Measurements from ENCODE around the gene TATDN3. TPM values are rescaled to one million over a fixed set of nuclear protein-coding genes. Genes with fewer than 3 reads are reported as not detected.
A peak's percentile ranks its signal among the peaks of the same experiment; 100 is the strongest.

The TATDN3 gene
- 30.3 and 31.4 TPM in 2 replicates for total RNA-seq

GRCh38 chr1:212791676-212792395, at the start of gene TATDN3, which contains the start of gene NSL1:
Gene TATDN3, plus strand, starts transcription at chr1:212791894. Its CDS starts 28 bp downstream, at chr1:212791922.
Gene NSL1, minus strand, starts transcription at chr1:212791777. Its CDS starts 14 bp downstream, at chr1:212791763.
- intact Hi-C loops (cut with micrococcal nuclease): loop anchor here (1.0 to 10.0 kb wide), 9 partner anchors 91 to 1530 kb away; partner anchors contain the start of genes ANGEL2, ATF3, DTL and INTS7
- ATAC-seq (ENCODE audit: low read depth): peak; percentile 73

GRCh38 chr1:212743901-212744475, 47.7 kb upstream of the TATDN3 start:
- Mint-ChIP-seq H3K36me3 (ENCODE audit: low read depth) (peaks cover 32% of the 10 kb centered on the region), H3K9me3 (peaks cover 2% of the 10 kb centered on the region), H3K27me3 (no peaks in the 10 kb centered on the region), H3K27ac (no peak overlapping the region), H3K4me1 (peaks cover 6% of the 10 kb centered on the region), H3K4me3 (no peak overlapping the region)
- no peak for TF ChIP-seq CTCF (IDR thresholded peaks at IDR 0.05)
- no peak for DNase-seq
- ChIA-PET POLR2A (interaction anchor here (0.6 to 0.8 kb wide), 2 partner anchors 48 to 119 kb away, joined by 3 read pairs; partner anchors contain the start of genes NSL1 and TATDN3), CTCF (interaction anchor here (0.9 to 1.7 kb wide), 2 partner anchors 37 to 288 kb away, joined by 4 read pairs; no protein-coding TSS in a partner anchor)
- intact Hi-C loops (cut with micrococcal nuclease): no loop called here
- ATAC-seq (ENCODE audit: low read depth): no peak

More at GRCh38 chr1:212791676-212792395, at the start of gene TATDN3, which contains the start of gene NSL1:
- H3K9me3 Mint-ChIP-seq: peaks cover 5% of the 10 kb centered on the region
- H3K36me3 Mint-ChIP-seq (ENCODE audit: low read depth): peaks cover 35% of the 10 kb centered on the region
- H3K4me1 Mint-ChIP-seq: peaks cover 60% of the 10 kb centered on the region
- ChIA-PET CTCF (interaction anchor here (0.7 to 1.1 kb wide), 3 partner anchors 121 to 756 kb away, joined by 3 to 4 read pairs (median 3); partner anchors contain the start of genes DTL and INTS7), POLR2A (interaction anchor here (0.6 to 3.9 kb wide), 32 partner anchors 10 to 1462 kb away, joined by 3 to 45 read pairs (median 4); partner anchors contain the start of genes ANGEL2, ATF3, BATF3 and FLVCR1)
- no peaks in the 10 kb centered on the region for H3K27me3 Mint-ChIP-seq
- peak within 1 kb of the TSS; percentile 98 for H3K27ac Mint-ChIP-seq
- no peak for TF ChIP-seq CTCF (IDR thresholded peaks at IDR 0.05)
- peak; percentile 98 for DNase-seq
- peak within 1 kb of the TSS; percentile 99 for H3K4me3 Mint-ChIP-seq

- POLR2A ChIA-PET: interaction anchor here (0.6 kb wide), 1 partner anchor 13 kb away, joined by 4 read pairs; no protein-coding TSS in a partner anchor
Observed at GRCh38 chr1:212745303-212745702, 46.4 kb upstream of the TATDN3 start.

GRCh38 chr1:212746546-212746945, 45.1 kb upstream of the TATDN3 start:
- Mint-ChIP-seq H3K9me3 (peaks cover 2% of the 10 kb centered on the region), H3K36me3 (ENCODE audit: low read depth) (peaks cover 23% of the 10 kb centered on the region), H3K4me1 (peaks cover 22% of the 10 kb centered on the region), H3K4me3 (no peak overlapping the region), H3K27ac (no peak overlapping the region), H3K27me3 (no peaks in the 10 kb centered on the region)
- ChIA-PET CTCF (interaction anchor here (1.0 to 2.1 kb wide), 3 partner anchors 81 to 270 kb away, joined by 3 to 5 read pairs (median 4); no protein-coding TSS in a partner anchor), POLR2A (interaction anchor here (0.6 kb wide), 2 partner anchors 16 to 261 kb away, joined by 4 to 5 read pairs; no protein-coding TSS in a partner anchor)
- no peak for ATAC-seq (ENCODE audit: low read depth)
- no peak for DNase-seq
- intact Hi-C loops (cut with micrococcal nuclease): no loop called here
- no peak for TF ChIP-seq CTCF (IDR thresholded peaks at IDR 0.05)

More at GRCh38 chr1:212745303-212745702, 46.4 kb upstream of the TATDN3 start:
- no peak for TF ChIP-seq CTCF (IDR thresholded peaks at IDR 0.05)
- intact Hi-C loops (cut with micrococcal nuclease): no loop called here
- no peak for DNase-seq
- H3K36me3 Mint-ChIP-seq (ENCODE audit: low read depth): peaks cover 28% of the 10 kb centered on the region
- CTCF ChIA-PET: interaction anchor here (2.1 kb wide), 1 partner anchor 268 kb away, joined by 5 read pairs; no protein-coding TSS in a partner anchor
- no peak overlapping the region for H3K27ac Mint-ChIP-seq
- no peak overlapping the region for H3K4me3 Mint-ChIP-seq
- H3K27me3 Mint-ChIP-seq: no peaks in the 10 kb centered on the region
- peaks cover 13% of the 10 kb centered on the region for H3K4me1 Mint-ChIP-seq
- ATAC-seq (ENCODE audit: low read depth): no peak
- peaks cover 2% of the 10 kb centered on the region for H3K9me3 Mint-ChIP-seq

Measured in activated B cell treated with CpG ODN at 0.5 μM for 24 hours (primary cell).